Epithelial cell of proximal tubule (primary cell): ENCODE measurements around the gene BMPR1A. TPM values are rescaled to one million over a fixed set of nuclear protein-coding genes. Genes with fewer than 3 reads are reported as not detected.
A peak's percentile ranks its signal among the peaks of the same experiment; 100 is the strongest.

ENCODE experiments used
- DNase-seq: peaks from one replicate; pipeline ENCODE4 v3.0.0-alpha.2; 2011; ENCODE audit warnings: low read depth
- H3K4me3 ChIP-seq: 2 replicates; pipeline ENCODE4 v1.5.1; 2011; ENCODE audit warnings: low read depth, mild to moderate bottlenecking, low read length
- CTCF ChIP-seq: conservative IDR thresholded peaks from 2 replicates; pipeline ENCODE4 v1.5.1; 2012; ENCODE audit warnings: low read depth, mild to moderate bottlenecking, low read length
- total RNA-seq: library from RNA; depleted of rRNA; stranded (reverse); fragments of >200 nt; gene quantifications from 2 replicates; pipeline ENCODE4 v1.2.3, GENCODE V29; 2015

The BMPR1A gene
- total RNA-seq, 1 donor from 2014 or later = 15.5 TPM

GRCh38 chr10:86958116-86958900, 201.9 kb downstream of the BMPR1A start, which contains the start of gene SNCG:
Gene SNCG (plus strand): TSS chr10:86958599. CDS start chr10:86958698, 99 bp downstream.
- H3K4me3 ChIP-seq = no peak within 1 kb of the TSS
- DNase-seq = no peak
- no peak for TF ChIP-seq CTCF

DNA sequence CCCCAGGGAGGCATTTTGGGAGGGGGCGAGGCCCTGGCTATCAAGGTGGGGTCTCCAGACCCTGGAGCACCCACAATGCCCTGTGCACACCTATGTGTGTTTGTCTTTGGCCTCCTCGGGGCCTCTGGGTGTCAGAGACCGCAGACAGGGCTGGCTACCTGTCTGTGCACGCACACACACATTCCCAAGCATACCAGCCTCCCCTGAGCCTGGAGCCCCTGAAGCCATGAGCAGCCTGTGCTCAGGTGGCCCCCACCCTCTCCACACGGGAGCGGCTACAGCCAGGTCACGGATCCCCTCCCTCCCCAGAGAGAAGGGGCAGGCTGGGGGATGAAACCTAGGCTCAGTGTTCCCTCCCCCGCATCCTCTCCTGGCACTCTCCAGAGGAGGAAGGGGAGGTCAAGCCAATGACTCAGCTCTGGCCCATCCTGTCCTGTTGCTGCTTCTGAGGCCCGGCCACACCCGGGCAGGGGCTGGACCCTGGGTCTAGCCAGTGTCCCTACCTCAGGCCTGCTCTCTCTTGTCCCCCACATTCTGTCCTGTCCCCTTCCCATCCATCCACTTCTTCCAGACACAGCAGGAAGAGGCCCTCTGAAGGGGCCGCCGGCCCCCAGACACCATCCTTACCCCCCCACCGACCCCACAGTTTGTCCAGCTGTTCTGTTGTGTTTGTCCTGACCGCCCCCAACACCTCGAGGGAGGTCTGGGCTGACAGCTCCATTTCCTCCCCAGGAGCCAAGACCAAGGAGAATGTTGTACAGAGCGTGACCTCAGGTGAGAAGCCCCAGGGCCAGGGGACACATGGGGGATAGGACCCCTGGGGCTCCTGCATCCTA, 202.7 kb downstream of the BMPR1A start:
- TF ChIP-seq CTCF = no peak
- no peak overlapping the region for H3K4me3 ChIP-seq
- no peak for DNase-seq

DNA sequence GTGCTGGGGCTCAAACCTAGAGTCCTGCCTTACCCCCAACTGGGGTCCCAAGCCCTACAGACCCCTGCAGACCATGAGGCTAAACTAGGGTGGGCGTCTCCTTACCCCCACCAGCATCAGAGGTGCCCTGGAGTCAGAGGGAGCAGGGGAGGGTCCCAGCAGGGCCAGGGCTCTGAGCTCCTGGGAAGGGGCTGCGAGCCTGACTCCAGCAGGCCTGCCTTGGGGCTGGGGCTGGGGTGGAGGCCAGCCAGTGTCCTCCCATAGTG, 203.3 kb downstream of the BMPR1A start:
- no peak for TF ChIP-seq CTCF
- DNase-seq = no peak

DNA sequence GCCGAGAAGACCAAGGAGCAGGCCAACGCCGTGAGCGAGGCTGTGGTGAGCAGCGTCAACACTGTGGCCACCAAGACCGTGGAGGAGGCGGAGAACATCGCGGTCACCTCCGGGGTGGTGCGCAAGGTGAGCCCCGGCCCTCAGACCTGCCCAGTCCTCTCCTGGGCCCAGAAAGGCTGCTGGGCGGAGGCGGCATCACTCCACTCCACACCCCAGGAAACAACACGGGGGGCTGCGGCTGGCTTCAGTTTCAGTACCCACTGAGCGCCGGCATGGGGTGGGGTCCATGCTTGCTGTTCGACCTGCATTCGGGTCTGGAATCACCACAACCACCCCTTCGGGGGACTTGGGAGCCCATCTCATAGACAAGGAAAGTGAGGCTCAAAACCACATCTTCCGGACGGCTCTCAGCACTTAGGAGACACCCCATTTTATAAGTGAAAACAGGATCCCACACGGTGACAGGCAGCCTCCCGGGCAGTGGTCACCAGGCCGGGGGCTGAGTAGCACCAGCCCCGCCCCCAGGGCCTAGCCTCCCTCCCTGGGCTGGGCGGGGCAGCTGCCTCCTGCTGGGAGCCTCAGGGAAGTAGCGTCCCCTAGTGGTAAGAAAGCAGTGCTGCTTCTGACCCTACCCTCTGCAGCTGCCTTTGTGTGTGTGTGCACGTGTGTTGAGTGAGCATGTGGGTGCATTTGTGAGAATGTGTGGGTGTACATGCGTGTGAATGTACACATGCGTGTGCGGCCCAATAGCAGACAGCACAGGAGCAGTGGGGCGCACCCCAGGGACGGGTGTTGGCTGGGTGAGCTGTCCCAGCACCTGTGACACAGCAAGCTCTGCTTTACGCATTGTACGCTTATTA, 203.8 kb downstream of the BMPR1A start:
- peak; percentile 97 for TF ChIP-seq CTCF
- H3K4me3 ChIP-seq = no peak overlapping the region
- DNase-seq = no peak

More for the DNA sequence above, 203.3 kb downstream of the BMPR1A start:
- no peak overlapping the region for H3K4me3 ChIP-seq

DNA sequence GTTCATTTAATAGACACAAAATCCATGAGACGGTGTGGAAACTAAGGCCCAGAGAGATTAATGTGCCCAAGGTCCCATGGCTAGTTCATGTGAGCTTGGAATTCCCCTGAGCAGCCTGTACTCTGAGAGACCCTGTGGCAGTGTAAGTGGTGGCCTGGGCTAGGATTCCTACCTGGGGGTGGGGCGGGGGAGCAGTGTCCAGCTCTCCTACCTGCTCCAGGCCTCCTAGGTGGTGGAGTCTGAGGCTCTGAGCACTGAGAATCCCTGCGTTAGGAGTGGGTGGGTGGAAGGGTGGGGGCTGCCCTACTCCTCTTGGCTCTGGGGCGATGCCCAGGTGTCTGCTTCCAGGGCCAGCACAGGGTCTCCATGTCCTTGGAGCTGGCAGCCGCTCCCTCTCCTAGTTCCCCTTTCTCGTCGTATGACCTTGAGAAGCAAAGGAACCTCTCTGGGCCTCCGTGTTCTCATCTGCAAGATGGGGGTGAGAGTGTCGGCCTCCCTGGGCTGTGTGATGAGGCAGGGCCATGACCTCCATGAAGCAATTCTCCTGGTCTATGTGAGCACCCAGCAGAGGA, 204.5 kb downstream of the BMPR1A start:
- TF ChIP-seq CTCF = no peak
- DNase-seq = no peak
- no peak overlapping the region for H3K4me3 ChIP-seq

DNA sequence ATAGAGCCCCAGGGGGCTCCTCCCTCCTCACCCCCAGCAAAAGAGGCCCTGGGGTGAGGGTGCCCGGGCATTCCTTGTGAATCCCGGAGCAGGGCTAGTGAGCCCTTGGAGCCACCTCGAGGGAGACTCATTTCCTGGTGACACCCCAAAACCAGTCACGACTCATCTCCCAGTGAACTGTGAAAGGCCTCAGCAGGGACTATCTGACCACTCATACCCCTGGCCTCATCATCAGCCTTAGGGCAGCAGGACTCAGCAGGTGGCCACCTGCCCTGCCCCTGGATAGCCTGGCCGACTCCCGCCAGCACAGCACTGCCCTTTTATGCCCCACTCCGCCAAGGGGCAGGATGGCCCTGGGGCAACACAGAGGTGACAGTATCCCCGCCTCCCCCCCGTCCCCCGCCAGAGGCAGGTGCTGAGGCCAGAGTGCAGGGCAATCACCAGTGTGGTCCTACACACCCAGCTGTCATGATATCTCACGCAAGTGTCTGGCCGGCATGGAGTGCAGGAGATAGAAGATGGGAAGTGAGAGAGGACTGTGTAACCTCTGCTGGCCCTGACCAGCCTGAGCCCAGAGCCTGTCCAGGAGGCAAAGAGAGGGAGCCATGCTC, 205.2 kb downstream of the BMPR1A start:
- no peak overlapping the region for H3K4me3 ChIP-seq
- DNase-seq = no peak
- TF ChIP-seq CTCF = no peak
